Stimulated activated CD4-positive, alpha-beta T cell treated with anti-CD3 and anti-CD28 coated beads, TNF-alpha, amount 100 ng/mL, for 24 hours (primary cell): ENCODE results near the gene ELF3.
A peak's percentile ranks its signal among the peaks of the same experiment; 100 is the strongest.
"Not testable (repeated sequence)": the region's sequence is repeated elsewhere in the genome, so short reads cannot be mapped to it uniquely, and the experiment has no call there.

Source experiments
- DNase-seq, 3 experiments: peaks; one replicate each; pipeline ENCODE4 v3.0.0-alpha.2; 2020; ENCODE audit warnings: low read depth in 3 of 3

The ELF3 gene

DNA sequence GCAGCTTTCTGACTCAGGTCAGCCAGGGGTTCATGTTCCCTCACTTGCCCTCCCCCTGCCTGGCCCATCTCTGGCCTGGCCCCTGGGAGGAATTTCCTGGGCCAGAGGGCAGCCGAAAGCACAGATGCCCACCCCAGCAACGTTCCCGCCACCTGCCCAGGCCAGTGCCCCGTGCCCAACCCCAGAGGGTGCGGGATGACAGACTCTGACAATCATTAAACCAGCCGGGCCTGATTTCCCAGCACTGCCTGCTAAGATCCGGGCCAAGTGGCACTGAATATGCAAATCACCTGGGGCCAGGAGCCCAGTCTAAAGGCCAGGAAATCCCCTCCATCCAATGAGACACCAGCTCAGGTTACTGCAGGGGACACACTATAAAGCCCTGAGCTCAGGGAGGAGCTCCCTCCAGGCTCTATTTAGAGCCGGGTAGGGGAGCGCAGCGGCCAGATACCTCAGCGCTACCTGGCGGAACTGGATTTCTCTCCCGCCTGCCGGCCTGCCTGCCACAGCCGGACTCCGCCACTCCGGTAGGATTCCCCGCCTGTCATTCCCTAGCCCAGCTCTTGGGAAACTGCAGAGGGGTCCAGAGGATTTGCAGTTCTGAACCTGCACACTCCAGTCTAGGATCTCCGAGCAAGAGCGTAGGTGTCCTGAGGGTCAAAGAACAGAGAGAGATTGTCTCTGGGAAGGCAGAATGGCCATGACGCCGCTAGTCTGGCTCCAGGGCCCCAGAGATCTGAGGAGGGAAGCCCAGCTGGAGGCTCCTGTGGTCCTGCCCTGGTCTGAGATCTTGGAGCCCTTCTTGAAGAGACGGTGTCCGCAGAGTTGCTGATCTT, at the start of gene ELF3:
ELF3 (plus strand) TSS at position 408 of the 836 bp plus-strand sequence. CDS start 550 bp downstream, outside the sequence.
- DNase-seq = no peak

DNA sequence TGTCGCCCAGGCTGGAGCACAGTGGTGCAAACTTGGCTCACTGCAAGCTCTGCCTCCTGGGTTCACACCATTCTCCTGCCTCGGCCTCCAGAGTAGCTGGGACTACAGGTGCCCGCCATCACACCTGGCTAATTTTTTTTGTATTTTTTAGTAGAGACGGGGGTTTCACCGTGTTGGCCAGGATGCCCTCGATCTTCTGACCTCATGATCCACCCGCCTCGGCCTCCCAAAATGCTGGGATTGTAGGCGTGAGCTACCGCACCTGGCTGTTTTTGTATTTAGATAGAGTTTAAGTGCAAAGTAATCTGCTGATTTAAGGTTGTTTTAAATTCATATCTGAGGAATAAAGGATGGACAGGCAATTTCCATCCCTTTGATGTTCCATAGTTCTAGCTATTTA, 48.0 kb upstream of the ELF3 start:
- DNase-seq = not testable (repeated sequence)

DNA sequence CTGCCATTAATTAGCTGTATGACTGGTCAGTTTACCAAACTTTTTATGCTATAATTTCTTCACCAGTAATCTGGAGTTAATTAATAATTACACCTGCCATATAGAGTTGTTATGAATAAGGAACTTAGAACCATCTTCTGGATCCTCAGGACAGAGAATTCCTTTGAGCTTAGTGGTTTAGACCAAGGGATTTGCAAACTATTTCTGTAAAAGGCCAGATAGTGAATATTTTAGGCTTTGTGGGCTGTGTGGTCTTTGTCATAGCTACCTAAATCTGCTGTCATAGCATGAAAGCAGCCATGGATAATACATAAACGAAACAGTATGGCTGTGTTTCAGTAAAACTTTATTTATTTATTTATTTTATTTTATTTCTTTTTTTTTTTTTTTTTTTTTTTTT, 46.1 kb upstream of the ELF3 start:
- DNase-seq = no peak

DNA sequence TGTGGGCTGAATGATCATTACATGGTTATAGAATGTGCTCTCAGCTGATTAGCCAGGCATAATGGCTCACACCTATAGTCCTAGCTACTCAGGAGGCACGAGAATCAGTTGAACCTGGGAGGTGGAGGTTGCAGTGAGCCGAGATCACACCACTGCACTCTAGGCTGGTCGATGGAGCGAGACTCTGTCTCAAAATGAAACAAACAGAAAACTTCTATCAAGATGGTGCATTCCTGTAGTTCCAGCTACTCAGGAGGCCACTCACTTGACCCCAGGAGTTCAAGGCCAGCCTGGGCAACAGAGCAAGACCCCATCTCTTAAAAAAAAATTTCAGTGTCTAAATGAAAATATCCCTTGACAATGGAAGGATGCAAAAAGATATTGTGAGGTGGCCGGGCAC, 44.2 kb upstream of the ELF3 start:
- DNase-seq = no peak

DNA sequence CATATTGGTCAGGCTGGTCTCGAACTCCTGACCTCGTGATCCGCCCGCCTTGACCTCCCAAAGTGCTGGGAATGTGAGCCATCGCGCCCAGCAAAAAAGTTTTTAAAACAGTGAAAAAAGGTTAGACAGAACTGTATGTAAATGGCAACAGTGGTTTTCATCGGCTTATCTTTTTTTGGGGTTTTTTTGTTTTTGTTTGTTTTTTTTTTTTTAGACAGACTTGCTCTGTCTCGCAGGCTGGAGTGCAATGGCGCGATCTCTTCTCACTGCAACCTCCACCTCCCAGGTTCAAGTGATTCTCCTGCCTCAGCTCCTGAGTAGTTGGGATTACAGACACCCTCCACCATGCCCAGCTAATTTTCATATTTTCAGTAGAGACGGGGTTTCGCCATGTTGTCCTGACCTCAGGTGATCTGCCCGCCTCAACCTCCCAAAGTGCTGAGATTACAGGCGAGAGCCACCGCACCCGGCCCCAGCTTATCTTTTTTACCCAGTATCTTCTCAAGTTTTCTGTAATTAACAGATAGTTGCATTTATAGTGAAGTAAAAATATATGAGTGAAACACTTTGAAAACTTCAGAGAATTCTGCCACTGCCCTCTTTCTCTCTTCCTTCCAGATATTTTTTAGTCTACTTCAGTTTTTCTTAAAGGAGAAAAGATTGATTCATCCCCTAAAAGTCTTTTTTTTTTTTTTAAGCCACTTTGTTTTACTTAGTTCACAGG, 42.0 kb upstream of the ELF3 start:
- no peak for DNase-seq

DNA sequence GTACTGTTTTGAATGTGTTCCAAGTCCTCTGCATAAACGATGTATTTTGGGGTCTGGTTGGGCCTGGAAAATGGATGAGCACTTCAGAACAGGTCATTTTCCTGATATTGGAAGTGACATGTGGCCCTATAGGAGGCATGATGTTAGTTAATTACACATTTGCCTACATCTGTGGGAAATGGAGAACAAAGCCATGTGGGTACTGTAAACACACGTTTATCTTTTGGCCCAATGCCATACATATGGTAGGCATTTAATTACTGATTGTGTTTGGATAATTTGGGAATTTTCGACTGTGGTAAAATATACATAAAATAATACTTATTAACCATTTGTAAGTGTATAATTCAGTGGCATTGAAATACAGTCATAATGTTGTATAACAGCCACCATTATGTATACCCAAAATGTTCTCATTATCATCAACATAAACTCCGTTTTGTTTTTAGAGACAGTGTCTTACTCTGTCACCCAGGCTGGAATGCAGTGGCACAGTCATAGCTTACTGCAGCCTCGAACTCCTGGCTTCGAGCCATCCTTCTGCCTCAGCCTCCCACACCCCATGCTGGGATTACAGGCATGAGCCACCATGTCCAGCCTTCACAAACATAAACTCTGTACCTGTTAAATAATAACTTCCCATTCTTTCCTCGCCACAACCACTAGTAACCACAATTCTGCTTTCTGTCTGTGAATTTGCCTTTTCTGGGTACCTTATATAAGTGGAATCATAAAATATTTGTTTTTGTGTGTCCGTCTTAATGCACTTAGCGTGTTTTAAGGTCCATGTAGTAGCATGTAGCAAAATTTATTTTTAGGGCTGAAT, 39.8 kb upstream of the ELF3 start:
- DNase-seq = no peak

DNA sequence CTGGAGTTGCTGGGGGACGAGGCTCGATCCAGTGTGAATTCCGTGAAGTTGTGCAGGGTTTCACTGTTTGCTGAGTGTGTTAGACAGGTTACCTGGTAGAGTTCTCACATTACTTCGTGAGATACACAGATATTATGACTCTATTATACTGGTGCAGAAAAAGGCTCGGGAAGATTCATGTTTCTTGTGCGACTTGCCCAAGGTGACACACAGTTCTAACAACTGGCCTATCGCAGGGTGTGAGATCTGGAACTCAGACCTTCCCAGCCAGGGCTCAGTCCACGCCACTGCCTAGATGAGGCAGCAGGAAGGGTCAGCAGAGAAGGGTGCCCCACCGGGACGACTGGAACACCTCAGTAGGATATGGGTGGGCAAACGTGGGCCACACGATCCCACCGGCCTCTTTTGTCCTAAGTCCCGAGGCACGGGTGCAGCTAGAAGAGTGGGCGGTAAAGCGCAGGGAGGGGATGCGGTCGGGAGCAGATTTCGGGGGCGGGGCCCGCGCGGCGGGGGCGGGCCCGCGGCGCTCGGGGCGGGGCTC, 28.2 kb upstream of the ELF3 start:
- peak; percentile 38 to 75 (median 59) for DNase-seq

DNA sequence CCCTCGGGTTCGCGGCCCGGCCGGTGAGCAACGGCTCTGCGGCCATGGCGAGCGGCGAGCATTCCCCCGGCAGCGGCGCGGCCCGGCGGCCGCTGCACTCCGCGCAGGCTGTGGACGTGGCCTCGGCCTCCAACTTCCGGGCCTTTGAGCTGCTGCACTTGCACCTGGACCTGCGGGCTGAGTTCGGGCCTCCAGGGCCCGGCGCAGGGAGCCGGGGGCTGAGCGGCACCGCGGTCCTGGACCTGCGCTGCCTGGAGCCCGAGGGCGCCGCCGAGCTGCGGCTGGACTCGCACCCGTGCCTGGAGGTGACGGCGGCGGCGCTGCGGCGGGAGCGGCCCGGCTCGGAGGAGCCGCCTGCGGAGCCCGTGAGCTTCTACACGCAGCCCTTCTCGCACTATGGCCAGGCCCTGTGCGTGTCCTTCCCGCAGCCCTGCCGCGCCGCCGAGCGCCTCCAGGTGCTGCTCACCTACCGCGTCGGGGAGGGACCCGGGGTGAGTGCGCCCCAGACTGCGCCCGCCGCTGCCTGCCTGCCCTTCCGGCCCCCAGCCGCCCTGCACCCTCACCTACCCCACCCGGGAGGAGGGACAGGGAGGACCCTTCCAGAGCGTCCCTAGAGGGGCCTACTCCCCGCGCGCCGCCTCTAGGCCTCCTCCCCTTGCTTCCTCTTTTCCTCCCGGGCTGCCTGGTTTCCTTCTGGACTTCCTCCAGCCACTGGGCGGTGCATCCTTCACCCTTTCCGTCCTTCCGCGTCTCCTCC, 27.6 kb upstream of the ELF3 start, which contains the start of gene RNPEP:
RNPEP (plus strand) TSS at position 26 of the 757 bp plus-strand sequence; CDS start at position 45, 19 bp downstream.
- DNase-seq = peak; percentile 8 to 47 (median 20)

DNA sequence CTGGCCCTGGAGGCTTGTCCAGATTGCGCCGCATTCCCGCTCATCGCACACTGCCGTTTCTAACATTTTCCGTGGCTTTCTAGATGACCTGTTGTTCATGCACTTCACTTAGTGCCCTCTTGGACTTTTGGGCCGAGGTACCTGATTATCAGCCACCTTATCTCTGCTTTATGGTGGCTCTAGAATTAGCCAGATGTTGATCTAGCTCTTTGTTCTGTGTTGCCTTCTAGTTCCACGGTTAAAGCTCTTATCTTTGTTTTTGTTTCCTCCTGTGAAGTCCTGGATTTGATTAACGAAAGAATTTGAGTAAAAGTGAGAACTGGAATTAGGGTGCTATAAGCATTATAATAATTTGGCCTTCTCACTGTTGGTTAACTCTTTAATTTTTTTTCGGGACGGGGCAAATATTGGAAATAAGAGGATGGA, 27.0 kb upstream of the ELF3 start:
- DNase-seq = no peak

DNA sequence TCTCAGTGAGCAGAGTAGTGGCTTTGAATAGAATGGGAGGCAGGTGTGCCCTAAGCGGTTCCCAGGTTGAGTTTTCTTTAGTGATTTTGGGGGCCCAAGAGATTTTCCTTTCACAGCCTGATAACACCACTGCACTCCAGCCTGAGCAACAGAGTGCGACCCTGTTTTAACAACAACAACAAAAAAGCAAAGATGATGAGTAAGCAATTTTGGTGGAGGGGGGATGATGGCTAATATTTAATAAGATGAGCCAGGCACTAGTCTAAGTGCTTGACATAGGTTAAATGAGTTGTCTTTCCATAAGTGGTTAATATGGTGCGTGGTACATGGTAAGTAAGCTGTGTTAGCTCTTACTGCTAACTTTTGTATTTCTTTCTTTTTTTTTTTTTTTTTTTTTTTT, 25.9 kb upstream of the ELF3 start:
- DNase-seq = no peak

DNA sequence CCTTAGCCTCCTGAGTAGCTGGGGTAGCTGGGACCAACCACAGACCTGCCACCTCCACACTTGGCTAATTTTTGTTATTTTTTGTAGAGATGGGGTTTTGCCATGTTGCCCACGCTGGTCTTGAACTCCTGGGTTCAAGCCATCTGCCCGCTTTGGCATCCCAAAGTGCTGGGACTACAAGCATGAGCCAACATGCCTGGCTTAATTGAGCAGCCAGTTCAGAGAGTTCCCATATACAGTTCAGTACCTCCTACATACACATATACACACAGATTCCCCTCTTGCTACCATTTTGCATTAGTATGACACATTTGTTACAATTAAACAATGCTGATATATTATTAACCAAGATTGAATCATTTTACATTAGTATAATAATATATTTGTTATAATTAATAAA, 25.0 kb upstream of the ELF3 start:
- no peak for DNase-seq

DNA sequence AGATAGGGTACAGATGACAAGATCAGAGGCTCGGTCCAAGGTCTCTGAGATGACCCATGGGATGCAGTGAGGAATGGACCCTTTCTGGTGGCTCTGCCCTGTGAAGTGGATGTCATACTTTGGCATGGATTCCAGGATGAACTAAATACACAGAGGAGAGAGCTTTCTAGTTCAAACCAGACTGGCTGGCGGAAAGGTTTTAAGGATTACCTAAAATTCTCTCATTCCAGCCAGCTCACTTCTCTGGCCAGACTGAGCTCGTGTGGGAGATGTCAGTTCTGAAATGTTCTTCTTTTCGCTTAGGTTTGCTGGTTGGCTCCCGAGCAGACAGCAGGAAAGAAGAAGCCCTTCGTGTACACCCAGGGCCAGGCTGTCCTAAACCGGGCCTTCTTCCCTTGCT, 21.8 kb upstream of the ELF3 start:
- no peak for DNase-seq

DNA sequence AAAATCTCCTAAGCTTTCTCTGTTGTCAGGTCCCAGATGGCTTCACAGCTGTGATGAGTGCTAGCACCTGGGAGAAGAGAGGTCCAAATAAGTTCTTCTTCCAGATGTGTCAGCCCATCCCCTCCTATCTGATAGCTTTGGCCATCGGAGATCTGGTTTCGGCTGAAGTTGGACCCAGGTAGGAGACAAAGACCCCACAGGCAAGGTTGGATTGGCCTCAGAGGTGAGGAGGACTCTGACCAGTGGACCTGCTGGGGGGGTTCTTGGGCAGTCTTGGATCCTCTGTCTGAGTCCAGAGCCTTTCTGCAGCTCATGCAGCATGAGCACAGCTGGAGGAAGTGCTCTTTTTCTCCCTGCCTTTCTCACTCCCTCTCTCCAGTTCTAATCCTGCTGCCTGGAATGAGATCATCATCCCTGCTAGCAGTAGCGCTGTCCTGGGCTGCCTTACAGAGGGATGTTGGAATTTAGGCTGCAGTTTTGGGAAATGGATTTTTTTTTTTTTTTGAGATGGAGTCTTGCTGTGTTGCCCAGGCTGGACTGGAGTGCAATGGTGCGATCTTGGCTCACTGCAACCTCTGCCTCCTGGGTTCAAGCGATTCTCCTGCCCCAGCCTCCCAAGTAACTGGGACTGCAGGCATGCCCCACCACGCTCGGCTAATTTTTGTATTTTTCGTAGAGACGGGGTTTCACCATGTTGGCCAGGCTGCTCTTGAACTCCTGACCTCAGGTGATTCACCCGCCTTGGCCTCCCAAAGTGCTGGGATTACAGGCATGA, 20.8 kb upstream of the ELF3 start:
- DNase-seq = no peak

DNA sequence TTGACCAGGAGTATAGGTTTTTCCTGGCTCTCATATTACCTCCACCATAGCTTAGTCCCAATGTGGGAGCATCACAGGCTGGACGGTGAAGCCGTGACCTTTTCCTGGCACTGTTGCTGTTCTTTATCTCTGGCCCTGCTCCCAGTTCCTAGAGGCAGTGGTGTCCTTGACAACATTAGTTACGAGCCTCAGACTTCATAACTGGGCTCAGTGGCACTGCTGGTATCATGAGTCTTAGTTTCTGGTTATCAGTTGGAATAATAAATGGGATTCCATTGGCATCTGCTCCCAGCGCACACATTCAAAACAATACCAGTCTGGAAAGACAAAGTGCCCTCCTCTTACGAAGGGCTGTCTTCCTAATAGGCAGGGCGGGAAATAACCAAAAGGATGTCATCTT, 20.0 kb upstream of the ELF3 start:
- DNase-seq = no peak

DNA sequence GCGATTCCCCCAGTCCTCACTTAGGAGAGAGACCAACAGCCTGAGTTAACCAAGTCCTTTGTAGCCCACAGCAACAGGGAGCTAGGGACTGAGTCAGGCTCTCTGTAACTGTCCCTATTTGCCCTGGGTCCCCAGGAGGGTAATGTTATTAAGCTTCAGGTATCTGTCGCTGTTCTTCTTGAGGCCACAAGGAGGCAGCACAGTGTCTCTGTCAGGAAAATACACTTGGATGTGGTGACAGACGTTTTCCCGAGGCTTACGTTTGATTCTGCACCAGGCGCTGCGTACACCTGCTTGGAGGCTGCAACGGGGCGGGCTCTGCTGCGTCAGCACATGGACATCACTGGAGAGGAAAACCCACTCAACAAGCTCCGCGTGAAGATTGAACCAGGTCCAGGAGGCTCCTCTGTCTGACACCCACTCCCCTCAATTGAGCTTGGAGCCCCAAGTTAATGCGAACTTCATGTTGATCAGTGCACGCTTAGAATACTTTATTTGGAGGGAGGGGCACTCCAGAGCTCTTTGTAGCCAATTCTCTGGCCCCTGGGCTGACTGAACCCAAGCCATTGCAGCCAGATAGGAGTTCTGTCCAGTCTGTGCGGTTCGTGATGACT, 10.7 kb upstream of the ELF3 start:
- peak in 1 of 3 experiments; percentile 3 for DNase-seq

DNA sequence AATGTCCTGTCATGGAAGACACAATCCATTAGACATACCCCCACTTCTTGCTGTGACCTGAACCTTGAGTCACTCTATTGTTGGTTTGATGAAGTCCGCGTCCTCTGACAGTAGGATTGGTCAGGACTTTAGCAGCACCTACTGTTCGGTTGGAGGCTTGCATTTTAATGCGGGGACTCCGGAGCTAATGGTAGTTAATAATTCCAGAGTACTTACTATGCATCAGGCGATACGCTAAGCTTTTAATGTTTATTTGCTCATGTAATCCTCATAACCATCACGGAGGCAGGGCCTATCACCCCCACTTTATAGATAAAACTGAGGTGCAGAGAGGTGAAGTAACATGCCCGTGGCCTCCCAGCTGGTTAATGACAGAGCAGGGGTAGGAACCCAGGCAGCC, 7.9 kb upstream of the ELF3 start:
- no peak for DNase-seq

DNA sequence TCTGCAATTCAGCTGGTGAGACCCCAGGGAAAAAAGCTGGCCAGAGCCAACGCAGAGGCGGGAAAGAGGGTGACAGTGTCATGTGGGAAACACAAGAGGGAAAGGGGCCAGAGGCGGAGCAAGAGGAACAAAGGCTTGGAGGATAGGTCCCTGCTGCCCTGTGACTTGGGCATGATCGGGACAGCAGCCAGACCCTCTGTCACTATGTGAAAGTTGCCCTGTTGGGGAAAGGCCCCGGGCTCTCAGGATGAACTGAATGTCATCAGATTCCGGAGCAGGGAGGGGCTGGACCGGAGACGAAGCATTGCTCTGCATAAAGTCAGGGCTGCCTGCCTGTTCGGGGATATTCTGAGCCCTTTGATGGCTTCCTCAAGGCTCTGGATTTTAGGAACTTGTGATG, 5.7 kb upstream of the ELF3 start:
- no peak for DNase-seq

DNA sequence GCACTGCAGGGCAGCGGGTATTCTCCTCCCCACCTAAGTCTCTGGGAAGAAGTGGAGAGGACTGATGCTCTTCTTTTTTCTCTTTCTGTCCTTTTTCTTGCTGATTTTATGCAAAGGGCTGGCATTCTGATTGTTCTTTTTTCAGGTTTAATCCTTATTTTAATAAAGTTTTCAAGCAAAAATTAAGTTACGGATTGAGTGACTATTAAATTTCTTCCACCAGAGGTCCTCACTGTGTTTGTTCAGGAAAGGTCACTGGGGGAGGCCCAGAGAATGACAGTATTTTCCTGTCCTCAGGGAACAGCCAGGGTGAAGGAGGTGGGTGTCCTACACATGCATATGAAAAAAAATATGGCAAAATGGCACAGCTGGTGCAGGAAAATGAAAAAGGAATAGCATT, 4.4 kb upstream of the ELF3 start:
- DNase-seq = no peak

DNA sequence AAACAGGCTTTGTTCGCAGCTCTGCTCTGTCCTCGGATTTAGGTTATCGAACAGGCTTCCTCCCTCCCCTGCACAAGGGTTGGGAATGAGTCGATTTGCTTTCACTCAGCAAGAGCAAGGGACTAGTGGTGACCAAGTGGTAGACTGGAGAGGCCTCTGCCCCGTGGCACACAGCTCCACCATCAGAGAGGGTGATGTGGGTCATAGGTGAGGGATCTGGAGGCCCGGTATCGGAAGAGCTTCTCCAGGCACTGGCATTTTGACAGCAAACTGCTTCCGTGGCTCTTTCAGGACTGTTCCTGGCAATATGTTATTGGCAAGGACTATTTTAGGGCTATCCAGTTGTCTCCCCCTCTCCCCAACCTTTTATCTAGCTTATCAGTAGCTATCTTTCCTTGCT, 3.1 kb upstream of the ELF3 start:
- no peak for DNase-seq
